C4-2B (cell line): Measurements from ENCODE around the gene KRT4.

Source experiments
- CTCF ChIP-seq: fragments of 450-650 bp; conservative IDR thresholded peaks from 2 replicates; pipeline ENCODE4 v1.5.1; 2017; ENCODE audit warnings: mild to moderate bottlenecking
- ZFX ChIP-seq: fragments of 450-650 bp; IDR thresholded peaks from 2 replicates; pipeline ENCODE4 v1.6.1; 2017

DNA sequence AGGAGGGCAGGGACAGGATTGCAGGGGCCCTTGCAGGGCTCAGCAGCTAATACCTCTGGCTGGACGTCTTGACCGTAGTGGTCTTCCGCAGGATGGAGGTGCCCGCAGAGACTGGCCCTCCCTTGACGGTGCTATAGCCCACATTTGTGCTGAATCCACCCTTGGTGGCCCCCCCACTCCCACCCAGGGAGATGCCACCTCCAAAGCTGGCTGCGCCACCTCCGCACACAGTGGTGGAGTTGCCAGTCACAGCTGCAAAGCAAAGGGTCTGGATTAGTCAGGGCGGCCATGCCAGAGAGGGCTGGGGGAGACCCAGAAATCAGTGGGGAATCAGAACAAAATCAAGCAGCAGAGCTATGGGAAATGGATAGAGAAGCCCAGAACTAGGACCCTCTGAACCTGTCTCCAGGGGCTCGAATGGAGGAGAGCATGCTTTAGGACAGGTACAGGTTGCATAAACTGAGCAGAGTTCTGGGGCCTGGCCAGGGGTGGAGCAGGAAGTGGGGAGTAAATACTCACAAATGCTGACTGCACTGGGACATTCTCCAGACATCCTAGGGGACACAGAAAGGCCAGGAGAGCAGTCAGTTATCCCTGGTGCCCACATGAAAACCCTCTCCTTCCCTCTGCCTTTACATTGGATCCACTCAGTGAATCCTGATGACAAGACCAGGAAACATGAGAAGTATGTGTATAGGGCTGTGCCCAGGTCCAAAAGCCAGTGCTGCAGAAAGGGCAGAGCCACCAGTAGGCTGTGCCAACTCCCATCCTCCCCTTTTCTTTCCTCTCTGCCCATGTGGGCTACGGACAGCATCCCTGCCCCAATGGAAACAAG is 8.1 kb upstream of the KRT4 start:
- TF ChIP-seq CTCF (no peak), ZFX (no peak)
